Measurements from ENCODE around the gene DYDC1.
A peak's percentile ranks its signal among the peaks of the same experiment; 100 is the strongest.
"Not testable (repeated sequence)": the region's sequence is repeated elsewhere in the genome, so short reads cannot be mapped to it uniquely, and the experiment has no call there.

DYDC1 gene

DNA sequence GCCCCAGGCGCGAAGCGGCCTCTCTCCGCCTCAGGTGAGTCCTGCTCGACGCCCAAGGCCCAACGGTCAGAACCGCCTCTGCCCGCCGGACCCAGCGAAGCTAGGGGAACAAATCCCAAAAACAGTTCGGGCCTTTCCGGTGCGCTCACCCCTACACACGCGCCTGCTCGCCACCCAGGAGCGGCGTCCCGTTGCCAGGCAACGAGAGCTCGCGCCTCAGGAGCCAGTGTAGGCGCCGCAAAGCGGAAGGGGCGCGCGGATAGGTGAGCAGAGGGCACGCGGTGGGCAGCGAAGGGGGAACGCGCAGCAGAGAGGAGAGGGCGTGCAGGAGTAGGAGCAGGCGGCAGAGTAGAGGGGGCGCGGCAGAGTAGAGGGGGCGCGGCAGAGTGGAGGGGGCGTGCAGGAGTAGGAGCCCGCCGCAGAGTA is at the start of gene DYDC1, which contains the start of gene DYDC2:
DYDC1 (minus strand) TSS at position 193 of the 426 bp plus-strand sequence. CDS start 4,154 bp downstream, outside the sequence.
DYDC2 (plus strand) TSS at position 219 of the 426 bp plus-strand sequence. CDS start 5,663 bp downstream, outside the sequence.
- DNase-seq (ENCODE audit: low spot score): no peak

DNA sequence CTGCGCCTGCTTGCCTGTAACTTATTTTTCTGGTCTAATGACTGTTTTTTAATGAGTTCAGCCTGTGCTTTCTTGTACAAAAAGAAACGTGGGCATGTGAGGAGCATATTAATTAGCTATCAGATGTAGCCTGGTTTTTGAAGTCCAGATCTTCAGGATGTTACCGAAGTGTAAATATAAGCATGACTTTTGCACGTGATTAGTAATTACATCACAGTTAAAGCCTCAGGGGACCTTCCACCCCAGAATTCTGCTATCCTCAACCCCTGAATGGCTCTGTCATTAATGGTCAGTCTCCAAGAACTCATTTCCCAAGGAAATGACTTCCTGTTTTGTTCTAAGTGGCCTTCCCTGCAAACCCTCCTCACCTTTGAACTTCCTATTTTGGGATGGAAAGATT is 49.6 kb upstream of the DYDC1 start:
- no peak for DNase-seq (ENCODE audit: low spot score)

DNA sequence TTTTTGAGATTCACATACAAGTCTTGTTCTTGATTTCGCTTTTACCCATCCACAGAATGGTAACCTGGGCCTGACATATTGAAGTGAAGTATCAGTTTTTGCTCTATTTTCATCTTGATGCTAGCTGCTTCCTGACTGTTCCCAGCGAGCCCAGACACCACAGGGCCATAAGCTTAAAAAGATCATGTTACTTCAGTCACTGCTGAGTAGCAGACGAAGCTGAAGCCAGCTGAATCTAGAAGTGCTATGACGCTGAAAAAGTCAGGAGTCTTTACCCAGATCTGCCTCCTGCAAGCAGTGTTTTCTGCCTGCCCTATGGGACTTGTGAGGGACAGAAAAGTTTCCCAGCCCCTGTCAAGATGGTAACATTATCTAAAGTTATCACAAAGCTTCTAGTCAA is 49.1 kb upstream of the DYDC1 start:
- no peak for DNase-seq (ENCODE audit: low spot score)

DNA sequence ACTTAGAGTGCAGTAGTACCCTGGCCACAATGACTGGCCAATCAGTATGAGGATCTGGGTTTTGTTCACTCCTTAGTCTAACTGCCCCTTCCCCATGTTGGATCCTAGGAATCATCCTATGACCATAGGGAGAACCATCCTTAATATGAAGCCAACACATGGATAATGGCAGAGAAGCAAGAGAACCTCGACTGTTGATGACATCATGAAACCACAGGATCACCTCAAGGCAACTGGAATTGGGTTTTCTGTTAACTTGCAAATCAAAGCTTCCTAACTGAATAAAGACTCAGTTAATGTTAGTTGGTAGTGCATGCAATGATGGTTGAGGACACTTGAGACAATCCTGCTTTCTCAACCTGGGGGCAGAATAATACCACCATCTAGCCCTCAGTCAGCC is 48.5 kb upstream of the DYDC1 start:
- no peak for DNase-seq (ENCODE audit: low spot score)

DNA sequence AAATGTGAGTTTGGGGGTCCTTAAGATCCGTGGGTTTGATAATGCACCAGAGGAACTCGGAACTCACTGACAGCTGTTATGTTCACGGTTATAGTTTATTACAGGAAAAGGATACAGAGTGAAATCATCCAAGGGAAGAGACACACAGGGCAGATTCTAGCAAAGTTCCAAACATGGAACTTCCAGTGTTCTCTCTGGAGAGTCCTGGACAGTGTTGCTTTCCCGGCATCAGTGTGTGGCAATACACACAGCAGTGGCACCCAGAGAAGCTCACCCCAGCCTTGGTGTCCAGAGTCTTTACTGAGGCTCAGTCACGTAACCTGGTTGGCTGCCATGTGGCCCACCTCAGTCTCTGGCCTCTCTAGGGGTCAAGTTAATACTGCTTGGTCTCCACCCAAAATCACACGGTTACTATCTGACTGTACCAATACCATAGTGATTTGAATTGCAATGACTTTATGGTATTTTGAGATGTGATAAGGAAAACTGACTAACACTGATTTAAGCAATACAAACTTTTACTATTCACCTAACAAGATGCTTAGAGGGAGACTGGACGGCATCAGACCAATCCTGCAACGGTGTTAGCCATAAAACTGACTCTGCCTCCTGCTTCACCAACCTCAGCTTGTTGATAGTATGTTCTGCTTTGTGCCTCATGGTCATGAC is 43.7 kb upstream of the DYDC1 start:
- no peak for DNase-seq (ENCODE audit: low spot score)

DNA sequence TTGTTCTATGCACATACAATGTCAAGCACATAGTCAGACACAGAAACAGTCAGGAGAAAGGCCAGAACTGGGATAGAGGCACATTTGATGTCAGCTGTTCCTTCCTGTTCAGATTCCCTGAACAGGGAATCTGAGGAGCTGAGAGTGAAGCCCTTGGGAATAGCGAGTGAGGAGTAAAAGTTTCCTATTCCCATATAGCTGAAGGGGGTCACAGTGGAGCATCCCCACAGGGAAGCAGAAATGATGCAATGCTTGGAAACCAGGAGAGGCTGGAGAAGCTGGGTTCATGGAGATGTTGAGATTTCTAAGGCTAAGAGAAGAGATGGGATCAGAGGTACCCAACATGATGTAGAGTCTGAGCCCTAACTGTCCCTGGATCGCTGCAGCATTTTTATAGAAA is 40.5 kb upstream of the DYDC1 start:
- DNase-seq (ENCODE audit: low spot score): no peak

DNA sequence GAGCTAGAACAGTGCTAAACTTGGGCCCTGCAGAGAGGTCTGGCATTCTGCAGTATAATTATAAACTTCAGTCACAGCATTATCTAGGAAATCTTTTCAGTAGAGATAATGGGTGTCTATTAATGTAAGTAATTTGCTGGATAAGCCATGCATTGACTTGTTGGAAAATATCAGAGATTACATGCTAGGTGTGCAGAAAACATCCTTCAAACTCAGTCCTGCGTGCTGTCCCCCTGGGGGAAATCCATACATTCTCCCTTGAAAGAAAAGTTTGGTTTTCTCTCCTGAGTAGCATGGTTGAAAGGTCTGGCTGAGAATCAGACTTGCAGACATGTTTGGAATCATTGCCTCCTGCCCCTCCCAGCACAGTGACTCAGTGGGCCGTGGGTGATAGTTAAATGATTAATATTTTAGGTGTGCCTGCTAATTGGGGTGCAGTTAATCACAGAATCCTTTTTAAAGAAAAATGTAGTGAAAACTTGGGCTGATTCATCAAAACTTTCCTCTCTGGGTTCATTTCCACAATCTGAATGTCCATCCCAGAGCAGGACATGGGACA is 37.9 kb upstream of the DYDC1 start:
- DNase-seq (ENCODE audit: low spot score): no peak

DNA sequence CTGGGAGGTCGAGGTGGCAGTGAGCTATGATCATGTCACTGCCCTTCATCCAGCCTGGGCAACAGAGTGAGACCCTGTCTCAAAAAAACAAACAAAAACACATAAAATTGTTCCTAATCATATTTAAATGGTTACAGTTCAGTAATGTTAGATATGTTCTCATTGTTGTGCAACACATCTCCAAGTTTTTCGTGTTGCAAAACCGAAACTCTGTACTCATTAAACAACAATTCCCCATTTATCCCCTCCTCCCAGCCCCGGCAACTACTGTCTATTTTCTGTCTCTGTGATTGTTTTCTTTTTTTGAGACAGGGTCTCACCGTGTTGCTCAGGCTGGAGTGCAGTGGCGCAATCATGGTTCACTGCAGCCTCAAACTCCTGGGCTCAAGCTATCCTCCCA is 35.7 kb upstream of the DYDC1 start:
- no peak for DNase-seq (ENCODE audit: low spot score)

DNA sequence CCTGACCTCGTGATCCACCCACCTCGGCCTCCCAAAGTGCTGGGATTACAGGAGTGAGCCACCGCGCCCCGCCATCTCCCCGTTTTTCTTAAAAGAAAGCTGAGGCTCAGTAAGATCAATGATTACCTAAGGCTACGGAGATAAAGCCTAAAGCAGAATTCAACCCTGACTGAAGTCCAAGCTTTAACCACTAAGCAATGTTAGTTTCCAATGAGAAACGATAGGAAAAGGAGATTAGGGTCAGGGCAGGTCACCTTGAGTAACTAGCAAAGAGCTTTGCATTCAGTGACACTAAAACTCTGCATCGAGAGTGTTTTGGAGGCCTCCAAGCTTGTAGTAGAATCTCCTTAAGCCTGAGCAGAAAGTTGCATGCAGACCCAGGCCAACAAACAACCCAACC is 34.2 kb upstream of the DYDC1 start:
- DNase-seq (ENCODE audit: low spot score): no peak

DNA sequence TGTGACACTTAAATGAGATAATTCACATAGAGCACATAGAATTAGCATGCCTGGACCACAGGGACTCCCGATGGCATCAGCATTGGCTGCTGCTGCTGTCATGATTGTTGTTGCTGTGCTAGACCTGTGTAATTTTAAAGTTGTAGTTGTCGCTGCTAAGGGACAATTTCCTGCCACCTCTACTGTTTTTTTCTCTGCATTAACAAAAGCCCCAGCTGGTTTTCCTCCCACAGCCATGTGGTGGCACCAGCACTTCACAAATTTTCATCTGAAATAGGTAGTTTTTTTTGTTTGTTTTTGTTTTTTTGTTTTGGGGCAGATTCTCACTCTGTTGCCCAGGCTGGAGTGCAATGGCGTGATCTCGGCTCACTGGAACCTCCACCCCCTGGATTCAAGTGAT is 26.4 kb upstream of the DYDC1 start:
- DNase-seq (ENCODE audit: low spot score): peak; percentile 35

DNA sequence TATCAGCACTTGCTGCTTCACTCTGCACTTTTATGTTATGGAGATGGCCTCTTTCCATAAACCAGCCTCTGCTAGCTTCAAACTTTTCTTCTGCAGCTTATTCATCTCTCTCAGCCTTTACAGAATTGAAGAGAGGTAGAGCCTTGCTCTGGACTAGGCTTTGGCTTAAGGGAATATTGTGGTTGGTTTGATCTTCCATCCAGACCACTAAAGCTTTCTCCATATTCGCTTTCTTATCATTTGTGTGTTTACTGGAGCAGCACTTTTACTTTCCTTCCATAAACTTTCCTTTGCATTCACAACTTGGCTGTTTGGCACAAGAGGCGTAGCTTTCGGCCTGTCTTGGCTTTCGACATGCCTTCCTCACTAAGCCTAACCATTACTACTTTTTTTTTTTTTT is 23.6 kb upstream of the DYDC1 start:
- no peak for DNase-seq (ENCODE audit: low spot score)

DNA sequence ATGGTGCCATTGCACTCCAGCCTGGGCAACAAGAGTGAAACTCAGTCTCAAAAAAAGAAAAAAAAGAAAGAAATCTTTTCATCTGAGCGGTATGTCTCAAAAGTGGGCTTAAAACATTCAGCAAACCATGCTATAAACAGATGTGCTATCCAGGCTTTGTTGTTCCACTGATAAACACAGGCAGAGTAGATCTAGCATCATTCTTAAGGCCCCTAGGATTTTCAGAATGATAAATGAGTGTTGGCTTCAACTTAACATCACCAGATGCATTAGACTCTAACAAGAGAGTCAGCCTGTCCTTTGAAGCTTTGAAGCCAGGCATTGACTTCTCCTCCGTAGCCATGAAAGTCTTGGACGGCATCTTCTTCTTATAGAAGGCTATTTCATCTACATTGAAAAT is 23.1 kb upstream of the DYDC1 start:
- DNase-seq (ENCODE audit: low spot score): no peak

DNA sequence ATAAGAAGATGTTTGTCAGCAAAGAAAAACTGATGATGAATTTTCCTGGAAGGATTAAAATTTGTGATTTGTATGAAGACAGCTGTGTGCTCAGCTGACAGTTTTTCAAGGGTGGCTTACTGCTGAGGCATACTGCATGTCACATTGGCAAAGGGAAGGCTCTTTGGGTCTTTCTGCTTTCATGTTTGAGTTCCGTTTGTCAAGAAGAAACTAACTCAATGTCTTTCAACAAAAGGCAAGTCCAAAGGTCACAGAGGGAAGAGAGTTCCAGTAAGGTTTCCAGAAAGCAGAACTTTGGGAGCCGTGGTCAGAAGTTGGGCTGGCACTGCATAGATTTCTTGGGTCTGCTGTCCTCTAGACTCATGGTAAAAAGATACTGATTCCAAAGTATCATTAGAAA is 16.9 kb upstream of the DYDC1 start:
- no peak for DNase-seq (ENCODE audit: low spot score)

DNA sequence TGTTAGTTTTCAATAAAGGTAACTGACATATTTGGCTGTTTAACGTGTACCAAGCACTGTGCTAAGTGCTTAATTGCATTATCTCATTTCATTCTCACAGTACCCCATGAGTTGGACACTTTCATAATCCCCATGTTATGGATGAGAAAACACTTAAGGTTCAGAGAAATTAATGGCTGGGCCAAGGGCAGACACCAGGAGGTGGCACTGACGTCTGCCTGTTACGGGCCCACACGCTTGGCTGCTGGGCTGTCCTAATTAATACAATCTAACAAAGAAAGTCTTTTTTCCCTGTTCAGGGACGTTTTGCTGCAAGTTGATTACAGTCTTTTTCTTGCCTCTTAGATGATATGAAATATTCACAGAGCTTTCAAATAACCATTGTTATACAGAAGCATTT is 16.1 kb upstream of the DYDC1 start:
- DNase-seq (ENCODE audit: low spot score): peak; percentile 25

DNA sequence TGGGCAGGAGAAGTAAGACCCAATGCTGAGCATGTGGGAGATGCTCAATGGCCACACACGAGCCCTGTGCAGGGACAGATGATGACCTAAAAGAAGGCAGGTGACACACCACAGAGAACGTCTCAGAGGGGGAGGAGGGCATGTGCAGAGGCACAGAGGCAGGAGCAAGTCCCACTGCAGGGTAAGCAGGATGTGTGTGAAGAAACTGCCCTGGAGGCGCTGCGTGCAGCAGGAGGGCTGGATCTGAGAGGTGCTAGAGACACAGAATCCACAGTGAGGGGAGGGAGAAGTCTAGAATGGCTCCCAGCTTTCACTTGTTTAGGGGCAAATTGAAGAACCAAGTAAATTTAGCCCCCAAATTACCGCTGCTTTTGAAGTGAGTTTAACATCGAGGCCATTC is 14.9 kb upstream of the DYDC1 start:
- DNase-seq (ENCODE audit: low spot score): no peak

DNA sequence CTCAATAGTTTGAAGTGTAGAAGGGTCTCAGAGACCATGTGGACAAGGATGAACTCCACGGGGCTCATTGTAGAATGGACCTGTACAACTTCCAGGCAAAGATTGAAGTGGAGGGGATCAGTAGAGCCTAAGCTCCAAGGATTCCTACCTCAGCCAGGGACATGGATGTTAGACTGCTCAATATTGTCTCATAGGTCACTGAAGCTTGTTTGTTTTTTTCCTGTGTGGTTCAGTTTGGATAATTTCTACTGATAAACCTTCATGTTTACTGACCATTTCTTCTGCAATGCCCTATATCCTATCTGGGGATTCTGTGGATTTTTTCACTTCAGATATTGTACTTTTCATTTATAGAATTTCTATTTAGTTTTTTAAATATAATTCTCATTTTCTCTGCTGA is 9.0 kb upstream of the DYDC1 start:
- no peak for DNase-seq (ENCODE audit: low spot score)

DNA sequence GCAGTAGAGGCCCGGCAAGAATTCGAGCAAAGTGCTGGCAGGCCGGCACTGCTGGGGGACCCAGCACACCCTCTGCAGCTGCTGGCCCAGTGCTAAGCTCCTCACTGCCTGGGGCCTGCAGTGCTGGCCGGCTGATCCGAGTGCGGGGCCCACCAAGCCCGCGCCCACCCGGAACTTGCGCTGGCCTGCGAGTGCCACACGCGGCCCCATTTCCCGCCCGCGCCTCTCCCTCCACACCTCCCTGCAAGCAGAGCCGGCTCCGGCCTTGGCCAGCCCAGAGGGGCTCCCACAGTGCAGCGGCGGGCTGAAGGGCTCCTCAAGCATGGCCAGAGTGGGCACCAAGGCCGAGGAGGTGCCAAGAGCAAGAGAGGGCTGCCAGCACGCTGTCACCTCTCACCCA is 3.1 kb upstream of the DYDC1 start:
- DNase-seq (ENCODE audit: low spot score): no peak

DNA sequence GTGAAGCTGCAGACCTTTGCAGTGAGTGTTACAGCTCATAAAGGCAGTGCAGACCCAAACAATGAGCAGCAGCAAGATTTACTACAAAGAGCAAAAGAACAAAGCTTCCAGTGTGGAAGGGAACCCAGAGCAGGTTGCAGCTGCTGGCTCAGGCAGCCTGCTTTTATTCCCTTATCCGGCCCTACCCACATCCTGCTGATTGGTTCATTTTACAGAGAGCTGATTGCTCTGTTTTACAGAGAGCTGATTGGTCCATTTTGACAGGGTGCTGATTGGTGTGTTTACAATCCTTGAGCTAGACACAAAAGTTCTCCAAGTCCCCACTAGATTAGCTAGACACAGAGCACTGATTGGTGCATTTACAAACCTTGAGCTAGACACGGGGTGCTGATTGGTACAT is 2.4 kb upstream of the DYDC1 start:
- DNase-seq (ENCODE audit: low spot score): not testable (repeated sequence)

DNA sequence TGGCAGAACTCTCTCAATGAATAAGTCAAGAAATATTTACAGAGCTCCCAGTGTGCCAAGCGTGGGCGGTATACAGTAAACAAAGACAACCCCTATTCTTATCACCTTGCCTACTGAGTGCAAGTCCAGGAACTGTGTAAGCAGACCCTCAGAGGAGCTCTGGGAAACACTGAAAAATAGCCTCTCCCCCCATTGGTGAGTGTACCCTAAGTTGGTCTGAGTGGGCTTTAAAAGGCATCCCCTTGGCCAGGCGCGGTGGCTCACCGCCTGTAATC is 1.2 kb upstream of the DYDC1 start:
- DNase-seq (ENCODE audit: low spot score): no peak

DNA sequence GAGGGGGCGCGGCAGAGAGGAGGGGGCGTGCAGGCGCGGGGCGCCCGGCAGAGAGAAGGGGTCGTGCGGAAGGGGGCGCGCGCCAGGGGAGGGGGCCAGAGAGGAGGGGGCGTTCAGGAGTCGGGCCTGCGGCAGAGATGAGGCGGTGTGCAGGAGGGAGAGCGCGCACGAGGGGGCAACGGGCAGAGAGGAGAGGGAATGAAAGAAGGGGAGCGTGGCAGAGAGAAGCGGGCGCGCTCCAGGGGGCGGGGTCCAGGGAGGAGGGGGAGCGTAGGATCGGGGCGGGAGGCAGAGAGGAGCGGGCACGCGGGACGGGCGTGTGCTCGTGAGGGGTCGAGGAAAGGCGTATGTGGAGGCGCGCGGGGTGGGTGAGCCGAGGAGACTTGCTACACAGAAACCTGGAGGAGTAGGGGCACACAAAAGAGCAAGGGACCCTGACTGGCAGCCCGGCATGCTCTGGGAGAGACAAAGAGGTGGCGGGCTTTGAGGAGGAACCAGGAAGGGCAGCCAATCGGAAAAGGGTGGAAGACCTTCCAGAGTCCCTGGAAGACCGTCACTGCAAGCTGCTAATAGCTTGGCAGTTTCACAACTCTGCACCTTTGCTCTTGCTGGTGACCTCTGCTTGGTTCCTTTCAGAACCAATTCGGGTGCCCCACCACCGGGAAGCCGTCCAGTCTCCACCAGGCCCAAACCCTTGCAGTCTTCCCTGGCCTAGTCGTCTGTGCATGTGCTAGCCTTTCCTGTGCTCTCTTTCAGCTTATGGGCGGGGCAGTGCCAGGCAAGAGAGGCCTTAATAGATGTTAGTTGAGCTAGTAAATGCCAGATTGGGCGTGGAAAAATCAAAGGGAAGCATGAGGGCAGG is 665 bp upstream of the DYDC1 start:
- no peak for DNase-seq (ENCODE audit: low spot score)

DNA sequence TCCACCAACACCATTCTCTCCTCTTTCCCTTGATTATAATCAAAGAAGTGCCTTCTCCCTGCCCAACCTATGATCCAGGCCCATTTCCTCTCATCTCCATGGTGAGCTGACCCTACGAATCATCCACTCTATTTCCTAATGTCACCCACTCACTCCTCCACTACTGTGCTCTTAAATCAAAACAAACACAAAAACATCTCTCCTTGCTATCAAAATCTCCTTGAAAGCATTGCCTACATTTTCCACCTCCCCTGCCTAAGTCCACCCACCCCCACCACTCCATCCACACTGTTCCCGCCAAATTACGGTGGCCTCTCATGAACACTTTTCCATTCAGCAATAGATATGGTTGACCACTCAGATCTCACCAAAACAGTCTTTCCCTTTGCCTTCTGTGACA is 5.3 kb downstream of the DYDC1 start:
- DNase-seq (ENCODE audit: low spot score): no peak

DNA sequence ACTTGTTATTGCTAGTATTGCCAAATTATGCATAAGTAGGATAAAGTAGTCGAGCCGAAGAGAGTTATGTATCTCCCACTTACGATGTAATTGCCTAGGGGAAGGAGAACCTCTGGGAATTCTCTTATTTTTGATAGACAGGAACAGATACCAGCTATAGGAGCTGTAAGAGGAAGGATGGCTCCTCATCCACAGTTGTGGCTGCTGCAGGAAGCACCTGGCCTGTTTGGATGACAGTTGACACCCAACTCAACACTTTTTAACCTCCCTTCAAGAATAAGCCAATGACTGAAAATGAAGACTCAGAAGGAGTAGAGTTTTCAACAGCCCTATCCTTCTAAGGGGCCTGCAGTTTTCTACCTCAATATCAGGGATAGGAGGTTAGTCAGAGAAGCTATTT is 6.3 kb downstream of the DYDC1 start:
- DNase-seq (ENCODE audit: low spot score): no peak

DNA sequence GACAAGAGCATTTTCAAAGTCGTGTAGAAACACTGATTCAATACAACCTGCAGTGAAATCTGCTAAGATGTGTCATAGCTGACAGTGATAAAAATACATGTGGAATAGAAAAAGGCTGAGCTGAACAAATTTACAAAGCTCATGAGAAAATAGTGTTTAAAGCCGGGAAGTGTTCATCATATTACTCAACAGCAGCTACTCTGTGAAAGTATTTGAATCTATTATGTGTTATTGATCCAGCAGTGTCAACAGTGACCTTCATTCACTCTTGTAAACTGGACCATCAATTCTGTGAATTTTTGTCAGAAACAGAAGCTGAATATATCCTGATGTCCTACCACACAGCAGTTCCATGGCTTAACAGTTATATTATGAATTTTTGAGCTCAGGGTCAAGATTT is 11.6 kb downstream of the DYDC1 start:
- DNase-seq (ENCODE audit: low spot score): no peak

DNA sequence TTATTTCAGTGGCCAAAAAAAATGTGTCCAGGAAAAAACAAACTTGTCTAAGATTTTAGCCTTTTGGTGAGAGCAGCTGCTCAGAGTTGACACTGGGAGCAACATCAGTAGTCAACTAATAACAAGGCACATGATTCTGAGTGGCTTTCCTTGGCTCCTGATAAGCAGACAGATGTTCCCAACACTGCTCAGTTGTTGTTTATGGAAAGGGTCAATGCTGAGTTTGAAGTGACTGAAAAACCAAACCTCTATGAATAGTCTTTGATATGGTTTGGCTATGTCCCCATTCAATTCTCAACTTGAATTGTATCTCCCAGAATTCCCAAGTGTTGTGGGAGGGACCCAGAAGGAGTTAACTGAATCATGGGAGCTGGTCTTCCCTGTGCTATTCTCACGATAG is 12.3 kb downstream of the DYDC1 start:
- no peak for DNase-seq (ENCODE audit: low spot score)
